A549 (cell line): ENCODE results near the gene DUSP10. TPM values are rescaled to one million over a fixed set of nuclear protein-coding genes. Genes with fewer than 3 reads are reported as not detected.
A peak's percentile ranks its signal among the peaks of the same experiment; 100 is the strongest.

ENCODE experiments used
- ATAC-seq, 2 experiments: fragments of 200-7000 bp in 1 of 2; fragments of >200 bp in 1 of 2; cut with Nextera tagmentation in 1 of 2; cut with Tn5 transposase in 1 of 2; 3 replicates each; pipeline versions ENCODE4 v1.8.0 to v1.9.1; 2018 to 2020; ENCODE audit warnings: mild to moderate bottlenecking in 1 of 2, moderate library complexity in 1 of 2
- CTCF ChIA-PET: fragments of 300-600 bp; sonication (Branson Sonifier 250); formaldehyde crosslinking; extraction: SDS; loops from one replicate; lab custom pipeline; 2021; ENCODE audit warnings: antibody characterized with exemption, inconsistent platforms; lab: Yijun Ruan, JAX
- POLR2A ChIA-PET: fragments of 350-600 bp; formaldehyde crosslinking; extraction: SDS; loops from one replicate; lab custom pipeline; 2021; ENCODE audit warnings: antibody characterized with exemption, inconsistent platforms; lab: Yijun Ruan, JAX
- DNase-seq, 2 experiments: peaks; one replicate each; pipeline versions ENCODE4 v3.0.0 to v3.0.0-alpha.2; 2011 to 2016; ENCODE audit warnings: low read depth in 1 of 2, low spot score in 1 of 2
- FAIRE-seq: peaks from 2 replicates; lab custom pipeline; 2011; peaks lifted over from hg19 to GRCh38; lab: Jason Lieb, UNC
- H3K27ac ChIP-seq, 2 experiments: fragments of >200 bp; sonication (Bioruptor Twin); formaldehyde crosslinking; 3 replicates each; pipeline ENCODE4 v1.5.1; 2016 to 2017
- H3K4me1 ChIP-seq: fragments of >200 bp; sonication (Bioruptor Twin); formaldehyde crosslinking; 3 replicates; pipeline ENCODE4 v1.6.1; 2016
- H3K4me2 ChIP-seq: fragments of >200 bp; sonication (Bioruptor Twin); formaldehyde crosslinking; 3 replicates; pipeline ENCODE4 v1.6.1; 2016
- H3K4me3 ChIP-seq: fragments of >200 bp; sonication (Bioruptor Twin); formaldehyde crosslinking; 3 replicates; pipeline ENCODE4 v1.5.1; 2016
- H3K9me3 ChIP-seq: fragments of >200 bp; sonication (Bioruptor Twin); formaldehyde crosslinking; 3 replicates; pipeline ENCODE4 v1.6.1; 2016
- CHD2 ChIP-seq: fragments of 150-350 bp; IDR thresholded peaks from 2 replicates; pipeline ENCODE4 v1.6.1; 2014; ENCODE audit warnings: low read length; ENCODE audit not compliant: partially characterized antibody
- E2F6 ChIP-seq: IDR thresholded peaks from 2 replicates; pipeline ENCODE4 v1.6.1; 2012; ENCODE audit warnings: low read depth, borderline replicate concordance
- ELK1 ChIP-seq: fragments of 150-350 bp; IDR thresholded peaks from 2 replicates; pipeline ENCODE4 v1.6.1; 2014; ENCODE audit warnings: low read depth, mild to moderate bottlenecking, low read length
- ESRRA ChIP-seq: fragments of 150-350 bp; IDR thresholded peaks from 2 replicates; pipeline ENCODE4 v1.6.1; 2014; ENCODE audit warnings: mild to moderate bottlenecking, low read length, borderline replicate concordance
- FOSB ChIP-seq: fragments of 250-450 bp; sonication (Bioruptor Pico); IDR thresholded peaks from 2 replicates; pipeline ENCODE4 v1.5.0; 2020; ENCODE audit warnings: mild to moderate bottlenecking, moderate library complexity
- FOSL2 ChIP-seq, 2 experiments: fragments of 450-650 bp in 1 of 2; fragments of >200 bp in 1 of 2; sonication (Bioruptor Twin) in 1 of 2; formaldehyde crosslinking; IDR thresholded peaks; 2 replicates each; pipeline versions ENCODE4 v1.5.0 to v1.6.1; 2016 to 2020; ENCODE audit warnings: mild to moderate bottlenecking in 1 of 2, moderate library complexity in 1 of 2
- GATA3 ChIP-seq: IDR thresholded peaks from 2 replicates; pipeline ENCODE4 v1.6.1; 2012; ENCODE audit warnings: borderline replicate concordance
- HOXA7 ChIP-seq: fragments of 250-450 bp; sonication (Bioruptor Pico); IDR thresholded peaks from 2 replicates; pipeline ENCODE4 v1.5.0; 2020; ENCODE audit warnings: mild to moderate bottlenecking, moderate library complexity
- HOXB13 ChIP-seq: fragments of 250-450 bp; sonication (Bioruptor Pico); IDR thresholded peaks from 2 replicates; pipeline ENCODE4 v1.5.0; 2020; ENCODE audit warnings: low read depth, mild to moderate bottlenecking, moderate library complexity
- HOXB5 ChIP-seq: fragments of 250-450 bp; sonication (Bioruptor Pico); IDR thresholded peaks from 2 replicates; pipeline ENCODE4 v1.5.0; 2020; ENCODE audit warnings: mild to moderate bottlenecking, moderate library complexity
- JUNB ChIP-seq: fragments of >200 bp; sonication (Bioruptor Twin); formaldehyde crosslinking; IDR thresholded peaks from 2 replicates; pipeline ENCODE4 v1.6.1; 2016
- KDM5A ChIP-seq: fragments of 200-600 bp; sonication (generic); IDR thresholded peaks from 2 replicates; pipeline ENCODE4 v1.6.1; 2016; ENCODE audit warnings: antibody characterized with exemption, mild to moderate bottlenecking
- PHF8 ChIP-seq: fragments of 200-600 bp; sonication (generic); IDR thresholded peaks from 2 replicates; pipeline ENCODE4 v1.6.1; 2016; ENCODE audit warnings: low read depth, mild to moderate bottlenecking, antibody characterized with exemption, moderate library complexity, borderline replicate concordance
- POLR2AphosphoS2 ChIP-seq: conservative IDR thresholded peaks from 2 replicates; pipeline ENCODE4 v1.6.1; 2012; ENCODE audit warnings: low read length, improper control_type of control experiment, inconsistent platforms
- RAD21 ChIP-seq, 2 experiments: fragments of >200 bp in 1 of 2; sonication (Bioruptor Twin) in 1 of 2; formaldehyde crosslinking in 1 of 2; IDR thresholded peaks in 1 of 2; conservative IDR thresholded peaks in 1 of 2; 2 replicates in 1 of 2; 3 replicates in 1 of 2; pipeline ENCODE4 v1.6.1; 2012 to 2018; ENCODE audit warnings: inconsistent platforms in 1 of 2
- RARB ChIP-seq: fragments of 250-450 bp; sonication (Bioruptor Pico); IDR thresholded peaks from 2 replicates; pipeline ENCODE4 v1.8.0; 2021; ENCODE audit warnings: mild to moderate bottlenecking, moderate library complexity
- SREBF2 ChIP-seq: fragments of 450-650 bp; IDR thresholded peaks from 2 replicates; pipeline ENCODE4 v1.6.1; 2014; ENCODE audit warnings: mild to moderate bottlenecking, moderate library complexity
- TFCP2L1 ChIP-seq: fragments of 250-450 bp; sonication (Bioruptor Pico); IDR thresholded peaks from 2 replicates; pipeline ENCODE4 v1.5.0; 2021; ENCODE audit warnings: mild to moderate bottlenecking
- TP53 ChIP-seq: fragments of 250-450 bp; sonication (Bioruptor Pico); IDR thresholded peaks from 2 replicates; pipeline ENCODE4 v1.5.0; 2021; ENCODE audit warnings: mild to moderate bottlenecking, moderate library complexity
- USF2 ChIP-seq: fragments of 450-650 bp; IDR thresholded peaks from 2 replicates; pipeline ENCODE4 v1.6.1; 2014; ENCODE audit warnings: antibody characterized with exemption
- ZNF302 ChIP-seq: fragments of 250-450 bp; sonication (Bioruptor Pico); IDR thresholded peaks from 2 replicates; pipeline ENCODE4 v1.9.0; 2021; ENCODE audit warnings: inconsistent platforms, mild to moderate bottlenecking, moderate library complexity
- WGBS: methylation state at CpG from one replicate; pipeline ENCODE4 v1.1.6; 2017; ENCODE audit errors: missing lambda C conversion rate; 5-methylcytosine and 5-hydroxymethylcytosine counted together
- polyA plus RNA-seq, 4 experiments: library from polyadenylated mRNA; depleted of rRNA in 3 of 4; stranded (reverse); fragments of >200 nt; fragmentation: RNase III in 1 of 4; extraction: RNeasy Plus Mini Kit Qiagen cat#74134 plus additional on column Dnase treatment in 1 of 4; gene quantifications; 2 replicates in 3 of 4; 3 replicates in 1 of 4; pipeline ENCODE4 v1.2.3, GENCODE V29; 2011 to 2017

The DUSP10 gene
- polyA plus RNA-seq, 2 of the 4 experiments (the other 2 are of a cell fraction), result 4.8 to 5.2 TPM

GRCh38 chr1:221675880-221676800, 65.7 kb downstream of the DUSP10 start:
- no peak for DNase-seq
- FAIRE-seq, result no peak
- Histone ChIP-seq H3K4me3 (no peak overlapping the region), H3K4me1 (no peaks in the 10 kb centered on the region), H3K27ac (no peak overlapping the region), H3K4me2 (no peak overlapping the region), H3K9me3 (no peaks in the 10 kb centered on the region)
- 69% methylated on average over 5 of the region's 5 CpGs for WGBS
- CTCF ChIA-PET, result no interaction called here
- POLR2A ChIA-PET, result no interaction called here
- no peak for ATAC-seq
- TF ChIP-seq TFCP2L1 (CRISPR knock-in tag) (no peak), ZNF302 (CRISPR knock-in tag) (no peak), RAD21 (conservative IDR thresholded peaks at IDR 0.05 in 1 of 2, IDR thresholded peaks at IDR 0.05 in 1 of 2) (no peak), RARB (CRISPR knock-in tag) (no peak), ELK1 (no peak), TP53 (CRISPR knock-in tag) (no peak), ESRRA (no peak), JUNB (no peak), HOXB5 (no peak), E2F6 (no peak), CHD2 (no peak), PHF8 (no peak), HOXA7 (CRISPR knock-in tag) (no peak)

- no peak for ATAC-seq
- ChIA-PET POLR2A (no interaction called here), CTCF (no interaction called here)
- peak; percentile 90 for FAIRE-seq
- Histone ChIP-seq H3K4me3 (no peak overlapping the region), H3K27ac (no peak overlapping the region), H3K4me1 (peaks cover 2% of the 10 kb centered on the region; the same call in 1 of the 3 replicates), H3K9me3 (no peaks in the 10 kb centered on the region), H3K4me2 (no peak overlapping the region)
- TF ChIP-seq KDM5A, result no peak
- no peak for TF ChIP-seq FOSL2 (IDR thresholded peaks at IDR 0.05)
- no peak for TF ChIP-seq FOSL2 (CRISPR knock-in tag; IDR thresholded peaks at IDR 0.05)
- WGBS, result 28% methylated on average over 3 of the region's 3 CpGs
- no peak for DNase-seq
These were observed 68.9 kb downstream of the DUSP10 start for GRCh38 chr1:221672965-221673364.

- no peak for TF ChIP-seq FOSB (CRISPR knock-in tag)
- ATAC-seq, result no peak
- POLR2A ChIA-PET, result no interaction called here
- Histone ChIP-seq H3K4me3 (no peak overlapping the region), H3K27ac (no peak overlapping the region), H3K4me1 (peaks cover 9% of the 10 kb centered on the region; the same call in 2 of the 3 replicates), H3K9me3 (no peaks in the 10 kb centered on the region), H3K4me2 (no peak overlapping the region)
- WGBS, result 62% methylated on average over 2 of the region's 2 CpGs
- CTCF ChIA-PET, result no interaction called here
- no peak for DNase-seq
- FAIRE-seq, result no peak
These were observed 69.6 kb downstream of the DUSP10 start for GRCh38 chr1:221672239-221672645.

GRCh38 chr1:221670081-221670480, 71.8 kb downstream of the DUSP10 start:
- WGBS, result 83% methylated on average over 2 of the region's 2 CpGs
- DNase-seq (no peak), FAIRE-seq (no peak)
- POLR2A ChIA-PET, result no interaction called here
- no peak for TF ChIP-seq POLR2AphosphoS2
- no peak for TF ChIP-seq SREBF2
- no peak for TF ChIP-seq USF2
- no peak for TF ChIP-seq HOXB13 (CRISPR knock-in tag)
- TF ChIP-seq E2F6, result no peak
- TF ChIP-seq GATA3, result no peak
- TF ChIP-seq, all 56 proteins: peak for 0
- Histone ChIP-seq H3K4me2 (no peak overlapping the region), H3K27ac (0 out of 6 replicates have a peak overlapping the region, but pooled peaks of 1 of the 2 experiments have one; percentile 12), H3K4me1 (peaks cover 12% of the 10 kb centered on the region; the same call in 2 of the 3 replicates), H3K4me3 (no peak overlapping the region), H3K9me3 (no peaks in the 10 kb centered on the region)
- CTCF ChIA-PET, result interaction anchor here (0.6 kb wide), 1 partner anchor 11 kb away, joined by 3 read pairs; no protein-coding TSS in a partner anchor
- no peak for ATAC-seq
